SHP77 (cell line): ENCODE results near the gene MED8.

Experiments
- DNase-seq, 2 experiments: peaks; one replicate each; lab custom pipeline; 2025; lab: John Stamatoyannopoulos, UW

The MED8 gene, protein sequence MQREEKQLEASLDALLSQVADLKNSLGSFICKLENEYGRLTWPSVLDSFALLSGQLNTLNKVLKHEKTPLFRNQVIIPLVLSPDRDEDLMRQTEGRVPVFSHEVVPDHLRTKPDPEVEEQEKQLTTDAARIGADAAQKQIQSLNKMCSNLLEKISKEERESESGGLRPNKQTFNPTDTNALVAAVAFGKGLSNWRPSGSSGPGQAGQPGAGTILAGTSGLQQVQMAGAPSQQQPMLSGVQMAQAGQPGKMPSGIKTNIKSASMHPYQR

DNA sequence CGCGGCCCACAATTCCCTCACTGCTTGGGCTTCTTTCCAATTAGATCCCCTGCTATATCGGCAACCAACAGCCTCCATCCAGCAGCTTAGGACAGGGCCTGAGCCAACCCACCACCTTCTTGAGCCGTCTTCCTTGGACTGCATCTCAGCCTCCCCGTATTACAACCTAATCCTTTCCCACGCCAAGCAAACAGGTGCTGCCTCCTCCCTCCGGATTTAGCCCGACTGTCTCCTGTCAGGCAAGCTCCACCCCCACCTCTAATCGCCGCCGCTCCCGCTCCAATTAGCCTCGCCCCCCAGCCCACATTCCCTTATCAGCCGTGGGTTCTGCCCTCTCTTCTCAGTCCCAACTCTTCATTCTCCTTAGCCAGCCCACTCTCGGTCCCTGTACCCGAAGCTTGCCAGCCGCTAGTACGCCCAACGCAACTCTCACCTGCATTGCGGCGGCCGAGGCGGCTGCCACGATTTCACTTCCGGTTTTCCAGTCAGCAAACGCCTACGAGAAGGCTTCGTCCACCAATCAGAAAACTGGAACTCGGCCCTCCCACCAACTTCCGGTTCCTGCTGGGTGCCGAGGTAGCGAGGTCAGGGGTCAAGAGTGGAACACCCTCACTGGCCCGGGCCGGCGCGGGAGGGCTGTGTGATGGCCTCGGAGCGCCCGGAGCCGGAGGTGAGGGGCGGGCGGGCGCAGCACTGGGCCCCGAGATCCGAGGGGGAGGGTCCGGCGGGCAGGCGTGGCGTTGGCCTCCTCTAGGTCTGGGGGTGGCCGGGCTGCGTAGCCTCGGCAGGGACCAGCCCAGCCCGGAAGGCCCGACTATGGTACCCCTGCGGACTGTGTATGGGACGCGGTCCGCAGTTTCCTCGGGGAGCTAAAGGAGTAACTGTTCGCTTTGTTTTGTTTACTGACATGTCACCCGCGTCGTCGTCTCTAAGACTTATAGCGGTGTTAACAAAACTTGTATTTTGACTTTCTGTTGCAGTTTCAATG is at the start of gene MED8, which contains the start of gene SZT2:
MED8 (minus strand) TSS at position 475 of the 988 bp plus-strand sequence; CDS start at position 439, 36 bp downstream.
SZT2 (plus strand) TSS at position 574 of the 988 bp plus-strand sequence; CDS start at position 644, 70 bp downstream.
- peak; percentile 87 to 93 for DNase-seq

DNA sequence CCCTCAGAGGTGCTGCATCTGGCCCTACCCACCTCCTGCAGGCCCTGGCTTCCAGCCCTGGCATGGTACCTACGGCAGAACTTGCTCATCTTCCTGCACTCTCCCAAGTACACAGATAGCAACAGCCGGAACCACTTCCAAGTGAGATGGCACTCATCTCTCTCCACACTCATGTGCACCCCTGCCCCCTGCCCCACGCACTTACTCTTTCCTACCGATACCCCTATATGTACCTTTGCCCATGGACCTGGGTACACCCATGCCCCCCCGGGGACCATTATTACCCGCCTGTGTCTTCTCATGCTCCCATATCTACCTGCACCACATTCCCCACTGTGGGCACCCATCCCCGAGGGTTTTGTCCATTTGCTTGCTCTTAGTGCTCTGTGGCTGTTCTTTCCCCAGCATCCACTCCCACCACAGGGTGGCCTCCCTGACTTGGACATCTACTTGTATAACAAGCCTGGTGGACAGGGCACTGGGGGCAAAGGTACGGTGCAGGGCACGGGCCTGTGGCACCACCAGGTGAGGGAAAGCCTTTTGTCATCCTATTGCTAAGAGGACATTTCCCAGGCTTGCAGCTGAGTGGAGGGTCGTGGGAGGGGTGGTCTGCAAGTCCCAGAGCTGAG is 49.5 kb upstream of the MED8 start:
- DNase-seq = no peak

- DNase-seq = no peak
These were observed 49.0 kb upstream of the MED8 start for GRCh38 chr1:43438576-43438952.

- DNase-seq = no peak
These were observed 48.4 kb upstream of the MED8 start for GRCh38 chr1:43438006-43438405.

- no peak for DNase-seq
These were observed 47.7 kb upstream of the MED8 start for GRCh38 chr1:43437031-43437973.

GRCh38 chr1:43436371-43436770 is 46.8 kb upstream of the MED8 start:
- no peak for DNase-seq

DNA sequence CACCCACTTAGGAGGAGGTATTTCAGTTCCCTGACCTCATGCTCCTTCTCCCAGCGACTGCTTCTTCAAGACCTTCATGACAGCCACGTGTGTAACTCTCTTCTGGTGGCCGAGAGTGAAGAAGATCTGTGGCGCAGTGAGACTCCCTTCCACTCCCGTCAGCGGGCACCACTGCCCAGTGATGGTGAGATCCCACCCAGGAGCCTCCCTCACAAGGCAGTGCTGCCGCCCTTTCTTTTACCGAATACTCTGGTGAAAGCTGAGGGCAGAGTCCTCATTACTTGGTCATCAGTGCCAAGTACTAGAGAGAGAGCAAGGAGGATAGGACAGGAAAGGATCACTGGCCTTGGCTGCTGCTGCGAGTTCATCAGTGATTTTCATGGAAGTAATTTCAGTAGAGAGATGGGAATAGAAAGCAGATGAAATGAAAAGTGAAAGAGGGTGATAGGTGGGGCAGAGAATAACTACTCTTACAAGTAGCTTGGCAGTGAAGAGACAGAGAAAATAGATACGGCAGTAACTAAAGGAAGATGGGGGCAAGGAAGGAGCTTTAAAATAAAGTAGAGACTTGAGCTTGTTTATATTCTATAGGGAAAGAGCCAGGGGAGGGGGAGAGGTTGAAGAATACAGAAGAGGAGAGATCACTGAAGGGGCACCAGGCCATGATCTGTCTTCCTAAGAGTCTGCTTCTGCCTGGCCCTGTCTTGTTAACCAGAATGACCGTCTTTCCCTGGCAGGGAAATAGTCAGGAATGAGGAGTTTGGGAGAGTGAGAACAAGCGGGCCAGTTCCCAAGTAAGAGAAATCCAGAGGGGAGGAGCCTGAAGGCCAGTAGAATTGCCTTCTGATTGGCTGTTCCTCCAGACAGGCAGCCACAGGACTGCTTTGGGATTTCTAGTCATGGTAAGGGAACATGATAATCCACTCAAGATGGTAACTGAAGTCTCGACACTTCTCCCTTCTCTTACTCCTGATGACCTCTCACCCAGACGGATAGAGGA is 45.8 kb upstream of the MED8 start:
- no peak for DNase-seq

GRCh38 chr1:43434256-43434655 is 44.7 kb upstream of the MED8 start:
- DNase-seq = no peak

DNA sequence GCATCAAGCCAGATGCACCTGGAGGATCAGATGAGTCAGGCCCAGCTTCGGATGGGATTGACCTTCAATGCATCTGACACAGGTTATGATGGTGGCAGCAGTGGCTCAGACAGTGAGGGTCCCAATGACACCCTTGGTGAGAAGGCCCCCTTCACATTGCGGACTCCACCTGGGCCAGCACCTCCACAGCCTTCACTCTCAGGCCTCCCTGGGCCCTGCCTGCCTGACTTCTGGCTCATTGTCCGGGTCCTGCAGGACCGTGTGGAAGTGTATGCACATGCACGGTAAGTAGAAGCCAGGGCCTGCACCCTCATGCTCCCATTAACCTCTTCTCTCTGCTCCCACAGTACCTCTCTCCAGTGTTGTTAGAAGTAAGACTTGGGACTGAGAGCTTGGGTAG is 43.3 kb upstream of the MED8 start:
- no peak for DNase-seq

DNA sequence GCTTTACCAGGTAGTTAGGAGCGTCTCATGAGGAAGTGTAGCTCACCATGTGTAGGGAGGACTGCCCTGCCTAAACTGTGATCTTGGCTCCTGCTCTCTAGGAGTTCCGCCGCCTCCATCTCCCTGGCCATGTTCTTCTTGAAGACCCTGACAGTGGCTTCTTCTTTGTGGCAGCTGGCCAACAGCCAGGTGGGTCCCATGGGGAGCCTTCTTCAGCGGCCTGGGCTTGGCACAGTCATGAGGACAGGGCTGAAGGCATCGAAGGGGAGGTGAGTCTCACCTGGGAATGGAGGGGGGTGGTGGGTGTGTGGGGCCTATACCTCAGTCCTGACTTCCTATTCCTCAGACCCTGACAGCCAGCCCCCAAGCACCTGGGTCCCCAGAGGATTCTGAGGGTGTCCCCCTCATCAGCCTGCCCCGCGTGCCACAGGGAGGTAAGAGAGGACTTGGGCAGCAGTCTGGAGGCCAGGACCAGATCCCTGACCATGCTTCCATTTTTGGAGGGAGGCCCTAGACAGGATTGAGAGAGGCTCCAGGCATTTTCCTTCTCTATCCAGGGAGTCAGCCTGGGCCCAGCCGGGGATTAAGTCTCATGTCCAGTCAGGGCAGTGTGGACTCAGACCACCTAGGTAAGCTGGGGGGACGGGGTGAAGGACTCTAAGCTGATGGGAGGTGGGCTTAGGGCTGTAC is 42.7 kb upstream of the MED8 start:
- no peak for DNase-seq

DNA sequence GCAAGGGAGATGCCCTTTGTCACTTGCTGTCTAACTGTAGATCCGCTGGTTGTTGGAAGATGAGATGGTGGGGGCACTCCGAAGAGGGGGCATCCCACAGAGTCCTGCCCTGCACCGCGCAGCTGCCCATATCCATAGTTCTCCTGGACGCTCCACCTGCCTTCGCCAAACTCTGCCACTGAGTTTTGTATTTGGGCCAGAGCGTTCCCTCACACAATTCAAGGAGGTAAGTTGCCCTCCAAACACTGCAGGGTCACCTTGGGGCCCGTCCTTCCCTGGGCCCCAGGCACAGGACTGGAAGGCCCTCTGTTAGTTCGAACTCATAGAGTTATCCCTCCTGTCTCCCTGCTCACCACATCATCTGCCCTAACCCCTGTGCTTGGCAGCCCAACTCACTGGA is 42.1 kb upstream of the MED8 start:
- no peak for DNase-seq

DNA sequence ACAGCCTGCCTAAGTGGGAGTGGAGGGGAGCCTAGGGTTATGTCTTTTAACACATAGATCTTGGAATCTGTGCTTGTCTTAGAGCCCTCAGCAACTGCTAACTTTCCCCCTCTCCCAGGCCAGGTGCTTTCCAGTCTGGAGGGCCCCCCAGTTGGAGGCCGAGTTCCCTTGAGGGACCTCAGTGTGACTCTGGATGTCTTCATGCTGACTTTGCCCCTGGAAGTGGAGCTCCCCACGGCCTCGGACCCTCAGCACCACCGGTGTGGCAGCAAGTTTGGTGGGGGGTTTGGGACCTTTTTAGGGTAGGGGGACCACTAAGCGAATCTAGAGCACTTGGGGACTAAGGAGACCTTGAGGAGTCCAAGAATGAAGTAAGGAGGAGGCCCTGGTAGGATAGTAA is 41.2 kb upstream of the MED8 start:
- no peak for DNase-seq

- no peak for DNase-seq
These were observed 38.3 kb upstream of the MED8 start for GRCh38 chr1:43427941-43428340.

DNA sequence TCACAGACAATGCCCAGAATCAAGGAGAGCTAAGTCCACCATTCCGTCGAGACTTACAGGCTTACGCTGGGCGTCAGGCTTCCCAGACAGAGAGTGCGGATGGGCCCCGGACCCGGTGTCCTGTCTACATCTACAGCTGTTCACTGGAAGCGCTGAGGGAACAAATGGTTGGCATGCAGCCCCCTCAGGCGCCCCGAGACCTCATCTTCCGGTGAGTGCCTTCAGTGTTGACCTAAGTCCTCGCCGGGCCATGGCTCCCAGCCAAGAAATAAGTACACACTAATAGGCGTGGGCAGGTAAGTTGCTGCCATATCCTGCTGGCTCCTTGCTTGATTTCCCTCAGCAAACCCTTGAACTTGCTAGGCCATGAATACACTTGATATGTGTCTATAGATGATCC is 37.9 kb upstream of the MED8 start:
- no peak for DNase-seq

DNA sequence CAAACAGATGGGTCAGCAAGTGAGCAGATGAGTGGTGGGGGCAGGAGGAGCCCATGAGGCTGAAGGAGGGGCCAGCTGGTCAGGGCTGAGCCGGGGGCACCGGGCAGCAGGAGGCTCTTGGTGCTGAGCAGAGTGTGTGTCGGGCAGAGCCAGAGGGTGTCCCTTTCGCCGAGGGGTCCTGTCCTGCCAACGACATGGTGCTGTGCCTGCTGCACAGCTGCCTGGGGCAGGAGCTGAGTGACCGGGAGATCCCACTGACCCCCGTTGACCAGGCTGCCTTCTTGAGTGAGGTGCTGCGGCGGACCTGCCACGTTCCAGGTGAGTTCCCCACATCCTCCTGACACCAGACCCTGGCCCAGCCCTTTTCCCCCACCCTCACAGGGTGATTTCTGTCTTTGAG is 36.6 kb upstream of the MED8 start:
- no peak for DNase-seq

GRCh38 chr1:43425045-43425444 is 35.4 kb upstream of the MED8 start:
- DNase-seq = no peak

- DNase-seq = no peak
These were observed 34.3 kb upstream of the MED8 start for GRCh38 chr1:43423672-43424550.

- DNase-seq = no peak
These were observed 33.5 kb upstream of the MED8 start for GRCh38 chr1:43422995-43423671.
